Right kidney (tissue), 1 donor: Measurements from ENCODE around the gene LRRC2.
"Not testable (repeated sequence)": the region's sequence is repeated elsewhere in the genome, so short reads cannot be mapped to it uniquely, and the experiment has no call there.

Experiments used
- DNase-seq: peaks from one replicate; pipeline ENCODE4 v3.0.0-alpha.2; 2016

LRRC2 gene

GRCh38 chr3:46584598-46585467 is 18.7 kb upstream of the LRRC2 start:
- DNase-seq, result no peak

- no peak for DNase-seq
These were observed 14.6 kb upstream of the LRRC2 start for GRCh38 chr3:46580675-46581074.

GRCh38 chr3:46579756-46580286 is 13.7 kb upstream of the LRRC2 start:
- DNase-seq, result no peak

- no peak for DNase-seq
These were observed 13.1 kb upstream of the LRRC2 start for GRCh38 chr3:46578973-46579755.

- DNase-seq, result not testable (repeated sequence)
These were observed 11.6 kb upstream of the LRRC2 start for GRCh38 chr3:46577580-46578249.

- DNase-seq, result peak; percentile 58
These were observed 10.8 kb upstream of the LRRC2 start for GRCh38 chr3:46576879-46577278.

- no peak for DNase-seq
These were observed 10.3 kb upstream of the LRRC2 start for GRCh38 chr3:46576386-46576785.

- no peak for DNase-seq
These were observed 9.6 kb upstream of the LRRC2 start for GRCh38 chr3:46575577-46576222.

- DNase-seq, result no peak
These were observed 8.9 kb upstream of the LRRC2 start for GRCh38 chr3:46574881-46575576.

GRCh38 chr3:46574243-46574646 is 8.1 kb upstream of the LRRC2 start:
- DNase-seq, result no peak

GRCh38 chr3:46573701-46574100 is 7.6 kb upstream of the LRRC2 start:
- no peak for DNase-seq

- no peak for DNase-seq
These were observed 5.6 kb upstream of the LRRC2 start for GRCh38 chr3:46571684-46572083.

GRCh38 chr3:46565607-46566039 is 479 bp downstream of the LRRC2 start:
- DNase-seq, result no peak

- no peak for DNase-seq
These were observed 1.0 kb downstream of the LRRC2 start for GRCh38 chr3:46565077-46565476.

- no peak for DNase-seq
These were observed 1.7 kb downstream of the LRRC2 start for GRCh38 chr3:46564190-46565021.

- no peak for DNase-seq
These were observed 4.2 kb downstream of the LRRC2 start for GRCh38 chr3:46561951-46562350.

- no peak for DNase-seq
These were observed 4.6 kb downstream of the LRRC2 start for GRCh38 chr3:46561511-46561910.

- DNase-seq, result no peak
These were observed 6.9 kb downstream of the LRRC2 start for GRCh38 chr3:46559091-46559704.

- DNase-seq, result peak; percentile 44
These were observed 7.7 kb downstream of the LRRC2 start for GRCh38 chr3:46558184-46559043.
